Measurements from ENCODE around the gene STX2.
"Not testable (repeated sequence)": the region's sequence is repeated elsewhere in the genome, so short reads cannot be mapped to it uniquely, and the experiment has no call there.

STX2 gene

DNA sequence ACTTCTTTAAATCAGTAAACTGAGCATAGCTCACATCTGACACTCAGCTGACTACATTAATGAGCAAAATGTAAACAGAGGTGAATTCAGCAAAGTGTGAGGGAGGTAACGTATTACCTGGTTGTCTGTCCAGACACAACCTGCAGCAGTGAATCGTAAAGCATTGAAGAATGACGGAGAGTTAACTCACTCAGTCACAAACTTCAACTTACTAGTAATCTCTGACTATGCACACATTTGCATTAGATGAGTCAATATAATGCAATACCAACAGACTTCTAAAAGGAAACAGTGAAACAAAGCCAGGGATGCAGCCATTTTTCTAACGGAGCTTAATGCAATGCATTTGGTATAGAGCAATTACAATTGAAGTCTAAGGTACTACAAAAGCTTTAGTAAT lies 40.0 kb downstream of the STX2 start:
- no peak for DNase-seq (ENCODE audit: low spot score)

DNA sequence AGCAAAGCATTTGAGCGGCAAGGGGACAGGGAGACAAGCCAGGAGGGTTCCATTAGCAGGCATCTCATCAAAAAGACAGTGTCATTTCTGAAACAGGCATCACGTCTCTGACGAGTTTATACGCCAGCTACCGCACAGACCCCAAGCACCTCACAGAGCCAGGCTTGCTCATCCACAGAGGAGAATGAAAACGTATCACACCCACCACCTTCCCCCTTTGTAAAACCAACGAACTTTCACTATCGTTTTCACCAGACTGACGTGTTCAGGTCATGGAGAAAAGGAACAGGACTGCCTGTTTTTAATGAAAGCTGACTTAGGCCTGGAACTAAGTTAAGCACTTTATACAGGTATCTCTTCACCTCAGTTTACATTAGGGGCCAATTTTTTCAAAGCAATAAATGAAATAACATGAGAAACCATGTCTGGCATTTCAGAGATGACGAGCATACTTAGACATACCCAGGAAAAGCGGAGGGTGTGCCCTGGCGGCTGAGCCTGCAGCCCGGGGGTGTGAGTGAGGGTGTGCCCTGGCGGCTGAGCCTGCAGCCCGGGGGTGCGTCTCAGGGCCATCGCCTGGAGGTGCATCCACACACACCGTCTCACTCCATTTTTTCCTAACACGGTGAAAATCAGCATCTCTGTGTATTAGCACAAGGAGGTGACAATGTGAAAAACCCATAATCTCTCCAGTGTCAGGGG lies 41.9 kb downstream of the STX2 start:
- no peak for DNase-seq (ENCODE audit: low spot score)

DNA sequence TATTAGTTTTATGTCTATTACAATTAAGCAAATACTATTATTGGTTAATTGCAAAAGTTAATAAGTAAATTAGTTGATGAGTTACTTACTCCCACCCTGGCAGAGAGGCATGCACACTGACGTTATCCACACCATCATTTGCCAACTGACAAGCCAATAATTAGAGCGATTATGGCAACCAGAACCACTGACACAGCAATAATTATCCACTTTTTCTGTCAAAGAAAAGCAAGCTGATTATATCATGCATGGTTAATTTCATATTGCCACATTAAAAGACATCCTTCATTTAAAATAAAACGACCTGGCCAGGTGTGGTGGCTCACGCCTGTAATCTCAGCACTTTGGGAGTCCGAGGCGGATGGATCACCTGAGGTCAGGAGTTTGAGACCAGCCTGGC lies 43.1 kb downstream of the STX2 start:
- no peak for DNase-seq (ENCODE audit: low spot score)

- DNase-seq (ENCODE audit: low spot score), result no peak
Measured at GRCh38 chr12:130793554-130793849, 45.5 kb downstream of the STX2 start.

GRCh38 chr12:130792821-130793553 lies 46.1 kb downstream of the STX2 start:
- no peak for DNase-seq (ENCODE audit: low spot score)

DNA sequence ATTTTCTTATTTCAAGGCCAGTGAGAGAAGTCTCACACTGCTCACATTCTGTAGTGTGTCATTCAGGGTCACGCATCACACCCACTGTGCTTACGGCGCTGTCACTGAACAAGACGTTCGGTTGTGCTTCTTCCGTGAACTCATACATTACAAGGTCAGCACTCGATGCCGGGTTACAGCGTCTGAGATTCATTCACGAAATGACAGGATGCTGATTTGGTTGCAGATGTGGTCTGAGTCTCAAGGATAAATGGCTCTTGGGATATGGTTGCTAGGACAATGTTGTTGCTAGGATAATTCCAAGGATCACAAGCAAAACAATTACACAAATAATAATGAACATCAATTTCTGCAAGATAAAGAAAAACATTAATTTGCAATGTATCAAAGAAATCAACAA lies 47.4 kb downstream of the STX2 start:
- DNase-seq (ENCODE audit: low spot score), result no peak

DNA sequence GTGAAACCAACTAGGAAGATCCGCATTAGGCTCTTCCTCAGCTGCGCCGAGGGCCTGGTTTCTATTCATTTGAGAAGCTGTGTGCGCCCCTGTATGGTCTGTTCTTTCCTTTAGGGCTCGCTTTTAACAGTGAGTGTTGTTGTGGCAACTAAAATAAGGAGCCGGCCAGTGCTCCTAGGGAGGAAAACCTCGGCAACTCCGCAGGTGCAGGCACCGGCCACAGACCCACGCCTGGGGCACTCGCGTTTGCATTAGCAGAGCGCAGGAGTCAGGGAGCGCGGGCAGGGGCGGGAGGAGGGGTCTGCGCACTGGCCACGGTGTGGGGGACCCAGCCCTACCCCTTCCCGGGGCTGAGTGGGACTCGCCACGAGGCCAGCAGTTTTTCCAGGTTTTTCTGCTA lies 50.5 kb downstream of the STX2 start:
- no peak for DNase-seq (ENCODE audit: low spot score)

DNA sequence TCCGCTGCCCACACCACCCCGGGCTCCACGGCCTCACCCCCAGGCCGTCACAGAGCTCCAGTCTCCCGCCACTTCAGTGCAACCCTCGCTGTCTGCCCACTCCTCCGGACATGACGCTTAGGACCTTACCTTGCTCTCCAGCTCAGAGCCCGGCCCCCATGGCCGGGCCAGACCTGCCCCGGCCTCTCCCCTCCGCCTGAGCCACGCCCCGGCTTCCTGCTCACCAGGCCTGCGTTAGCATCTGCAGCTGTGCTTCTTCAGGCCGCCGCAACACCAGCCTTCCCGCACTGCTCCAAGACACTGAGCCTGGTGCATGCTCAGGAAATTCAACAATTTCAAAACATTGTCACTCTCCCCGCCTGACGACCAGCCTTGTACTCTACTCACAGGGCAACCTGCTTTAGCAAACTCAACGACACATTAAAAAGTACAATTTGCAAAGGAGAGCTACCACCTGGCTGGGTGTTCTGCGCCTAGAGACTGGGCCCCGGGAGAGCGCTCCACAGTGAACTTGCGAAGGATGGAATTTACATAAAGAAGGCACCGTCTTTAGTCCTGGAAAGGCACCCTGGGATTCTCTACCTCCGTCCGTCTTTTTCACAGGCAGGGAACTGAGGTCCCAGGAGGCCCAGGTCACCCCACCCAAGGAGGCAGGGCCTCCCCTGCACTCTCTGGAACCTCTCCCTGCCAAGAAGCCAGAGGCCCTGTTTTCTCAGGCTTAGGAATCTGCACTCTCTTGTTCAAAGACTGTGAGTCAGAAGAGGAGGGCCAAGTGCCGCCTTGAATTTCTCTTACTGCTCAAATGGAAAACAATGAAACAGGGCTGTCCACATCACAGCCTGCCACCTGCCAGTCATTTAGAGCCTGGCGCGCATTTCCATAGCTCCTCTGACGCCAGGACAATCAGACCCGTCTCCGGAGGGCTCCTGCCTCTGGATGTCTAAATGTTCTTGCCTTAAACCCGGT lies 51.3 kb downstream of the STX2 start:
- no peak for DNase-seq (ENCODE audit: low spot score)

DNA sequence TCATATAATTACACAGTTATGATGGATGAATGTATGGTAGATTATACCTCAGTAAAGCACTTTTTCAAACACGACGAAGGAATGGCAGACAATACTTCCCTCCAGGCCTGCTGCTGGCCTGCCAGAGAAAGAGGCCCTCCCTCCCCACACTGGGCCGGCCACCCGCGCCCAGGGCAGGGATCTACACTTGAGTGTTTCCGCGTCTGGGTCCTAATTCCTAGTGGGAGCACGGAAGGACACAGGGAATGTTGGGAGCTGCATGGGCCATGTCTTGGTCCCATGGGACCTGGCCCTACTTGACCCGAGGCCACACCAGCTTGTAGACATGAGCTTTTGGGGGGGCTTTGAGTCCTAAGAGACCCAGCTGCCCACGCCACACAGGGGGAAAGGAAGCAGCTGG lies 52.0 kb downstream of the STX2 start:
- DNase-seq (ENCODE audit: low spot score), result no peak

DNA sequence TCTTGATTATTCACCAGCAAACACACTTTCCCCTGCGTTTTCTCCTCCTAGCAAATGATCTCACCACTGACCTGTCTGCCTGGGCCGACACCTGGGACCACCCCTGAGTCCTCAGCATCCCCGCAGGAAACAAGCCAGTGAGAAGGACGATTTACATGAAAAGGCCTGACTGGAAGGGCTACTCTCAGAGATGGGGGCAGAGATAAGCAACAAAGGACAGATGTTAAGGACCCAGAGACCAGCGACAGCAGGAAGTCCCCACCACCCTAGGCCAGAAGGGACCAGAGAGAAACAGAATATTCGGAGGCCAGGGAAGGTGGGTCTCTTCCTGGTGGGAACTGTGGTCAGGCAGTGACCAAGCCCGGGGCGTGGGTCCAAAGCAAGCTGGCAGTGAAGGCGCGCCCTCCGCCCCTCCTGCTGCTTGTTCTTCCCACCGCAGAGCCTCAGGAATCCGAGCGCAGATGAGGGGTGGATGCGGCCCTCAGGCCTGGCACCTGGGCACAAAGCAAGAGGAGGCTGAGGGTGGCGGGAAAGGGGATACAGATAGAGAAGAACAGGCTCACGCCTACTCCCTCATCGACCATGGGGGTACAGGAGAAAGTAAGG lies 55.8 kb downstream of the STX2 start:
- no peak for DNase-seq (ENCODE audit: low spot score)

DNA sequence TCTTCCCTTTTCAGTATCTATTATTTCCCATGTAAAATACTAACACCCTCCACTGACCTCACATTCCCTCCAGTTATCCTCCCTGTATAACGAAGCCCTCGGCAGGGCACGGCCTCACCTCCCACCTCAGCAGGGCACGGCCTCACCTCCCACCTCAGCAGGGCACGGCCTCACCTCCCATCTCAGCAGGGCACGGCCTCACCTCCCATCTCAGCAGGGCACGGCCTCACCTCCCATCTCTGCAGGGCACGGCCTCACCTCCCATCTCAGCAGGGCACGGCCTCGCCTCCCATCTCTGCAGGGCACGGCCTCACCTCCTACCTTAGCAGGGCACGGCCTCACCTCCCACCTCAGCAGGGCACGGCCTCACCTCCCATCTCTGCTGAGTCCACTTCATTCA lies 56.8 kb downstream of the STX2 start:
- not testable (repeated sequence) for DNase-seq (ENCODE audit: low spot score)

- DNase-seq (ENCODE audit: low spot score), result no peak
Measured at GRCh38 chr12:130780880-130781575, 58.0 kb downstream of the STX2 start.

DNA sequence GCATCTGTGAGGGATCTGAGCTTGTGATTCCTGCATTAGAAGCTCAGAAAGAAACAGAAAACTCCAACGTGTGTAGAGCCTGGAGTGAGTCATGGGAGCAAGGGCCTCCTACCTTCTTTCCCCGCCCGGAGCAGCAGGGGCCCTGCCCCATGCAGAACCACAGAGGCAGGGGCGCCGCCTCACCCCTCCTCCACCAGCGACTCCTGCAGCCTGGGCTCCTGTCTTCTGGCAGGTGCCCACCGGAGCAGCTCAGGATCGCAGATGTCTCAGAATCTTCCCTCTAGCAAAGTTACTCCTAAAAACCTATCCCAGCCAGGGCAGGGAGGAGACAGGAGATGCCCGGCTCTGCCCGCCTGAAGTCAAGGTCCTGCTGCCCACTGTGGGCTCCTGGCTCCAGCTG lies 58.7 kb downstream of the STX2 start:
- DNase-seq (ENCODE audit: low spot score), result no peak

DNA sequence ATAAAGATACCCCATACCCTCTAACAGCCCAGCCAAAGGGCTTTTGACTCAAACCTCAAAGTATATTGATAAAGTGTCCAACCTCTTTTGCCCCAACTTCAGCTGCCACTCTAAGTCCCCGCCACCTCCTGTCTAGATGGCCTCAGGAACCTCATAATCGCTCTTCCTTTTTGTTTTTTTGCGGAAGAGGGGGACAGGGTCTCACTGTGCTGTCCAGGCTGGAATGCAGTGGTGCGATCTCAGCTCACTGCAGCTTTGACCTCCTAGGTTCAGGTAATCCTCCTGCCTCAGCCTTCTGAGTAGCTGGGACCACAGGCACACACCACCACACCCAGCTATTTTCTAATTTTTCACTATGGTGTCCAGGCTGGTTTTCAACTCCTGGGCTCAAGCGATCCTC lies 60.3 kb downstream of the STX2 start:
- DNase-seq (ENCODE audit: low spot score), result no peak

- DNase-seq (ENCODE audit: low spot score), result no peak
Measured at GRCh38 chr12:130776857-130777339, 62.2 kb downstream of the STX2 start.

- DNase-seq (ENCODE audit: low spot score), result peak; percentile 90
Measured at GRCh38 chr12:130775953-130776856, 62.8 kb downstream of the STX2 start.

DNA sequence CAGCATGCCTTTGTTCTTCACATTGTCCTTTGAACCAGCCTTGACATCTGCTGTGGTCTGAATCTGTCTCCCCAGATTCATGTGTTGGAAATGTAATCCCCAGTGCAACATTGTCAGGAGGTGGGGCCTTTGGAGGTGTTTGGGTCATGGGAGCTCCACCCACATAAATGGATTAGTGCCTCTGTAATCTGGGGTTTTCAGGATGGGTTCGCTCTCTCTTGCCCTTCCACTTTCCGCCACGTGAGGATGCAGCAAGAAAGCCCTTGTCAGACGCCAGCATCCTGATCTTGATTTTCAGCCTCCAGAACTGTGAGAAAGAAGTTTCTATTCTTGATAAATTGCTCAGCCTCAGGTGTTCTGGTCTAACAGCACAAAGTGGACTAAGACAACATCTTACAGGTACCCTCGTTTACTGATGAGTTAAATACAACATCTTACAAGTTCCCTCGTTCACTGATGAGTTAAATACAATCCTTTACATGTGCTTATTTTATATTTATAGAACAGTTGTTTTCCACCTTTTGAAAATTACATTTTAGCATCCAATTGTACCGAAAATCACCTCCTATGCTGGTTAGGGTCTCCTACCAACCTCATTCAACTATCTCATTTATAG lies 68.5 kb downstream of the STX2 start:
- no peak for DNase-seq (ENCODE audit: low spot score)

DNA sequence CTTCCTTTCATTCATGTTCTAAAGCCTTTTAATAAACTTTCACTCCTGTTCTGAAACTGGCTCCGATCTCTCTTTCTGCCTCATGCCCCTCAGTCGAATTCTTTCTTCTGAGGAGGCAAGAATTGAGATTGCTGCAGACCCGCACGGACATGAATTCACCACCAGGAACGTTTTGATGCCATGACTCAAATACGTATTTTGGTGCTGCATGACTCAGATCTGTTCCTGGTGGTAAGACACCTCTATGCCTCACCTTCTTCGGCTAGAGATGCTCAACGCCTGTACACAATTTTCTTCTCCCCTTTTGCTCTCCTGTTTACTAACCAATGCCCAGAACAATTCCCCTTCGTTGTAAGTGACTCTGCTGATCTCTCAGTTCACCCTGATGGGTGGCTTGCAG lies 70.9 kb downstream of the STX2 start:
- DNase-seq (ENCODE audit: low spot score), result no peak

DNA sequence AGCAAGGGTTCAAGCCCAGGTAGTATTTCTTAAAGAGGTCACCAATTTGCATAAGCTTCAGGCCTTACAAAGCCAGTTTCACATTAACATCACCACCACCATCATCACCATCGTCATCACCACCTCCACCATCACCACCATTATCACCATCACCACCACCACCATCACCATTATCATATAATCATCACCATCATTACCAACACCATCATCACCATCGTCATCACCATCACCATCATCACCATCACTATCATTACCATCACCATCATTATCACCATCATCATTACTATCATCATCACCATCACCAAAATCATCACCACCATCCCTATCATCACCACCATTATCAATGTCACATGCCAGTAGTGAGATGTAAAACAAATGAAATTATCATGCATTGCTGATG lies 72.6 kb downstream of the STX2 start:
- no peak for DNase-seq (ENCODE audit: low spot score)

GRCh38 chr12:130765186-130765659 lies 73.8 kb downstream of the STX2 start:
- no peak for DNase-seq (ENCODE audit: low spot score)
